ENCODE data around the gene CAP1. TPM values are rescaled to one million over a fixed set of nuclear protein-coding genes. Genes with fewer than 3 reads are reported as not detected.

Gene CAP1, protein sequence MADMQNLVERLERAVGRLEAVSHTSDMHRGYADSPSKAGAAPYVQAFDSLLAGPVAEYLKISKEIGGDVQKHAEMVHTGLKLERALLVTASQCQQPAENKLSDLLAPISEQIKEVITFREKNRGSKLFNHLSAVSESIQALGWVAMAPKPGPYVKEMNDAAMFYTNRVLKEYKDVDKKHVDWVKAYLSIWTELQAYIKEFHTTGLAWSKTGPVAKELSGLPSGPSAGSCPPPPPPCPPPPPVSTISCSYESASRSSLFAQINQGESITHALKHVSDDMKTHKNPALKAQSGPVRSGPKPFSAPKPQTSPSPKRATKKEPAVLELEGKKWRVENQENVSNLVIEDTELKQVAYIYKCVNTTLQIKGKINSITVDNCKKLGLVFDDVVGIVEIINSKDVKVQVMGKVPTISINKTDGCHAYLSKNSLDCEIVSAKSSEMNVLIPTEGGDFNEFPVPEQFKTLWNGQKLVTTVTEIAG
- total RNA-seq (2022; extraction: Qiagen RNA extraction) = 206 to 279 TPM (median 236 TPM) in 5 replicates

DNA sequence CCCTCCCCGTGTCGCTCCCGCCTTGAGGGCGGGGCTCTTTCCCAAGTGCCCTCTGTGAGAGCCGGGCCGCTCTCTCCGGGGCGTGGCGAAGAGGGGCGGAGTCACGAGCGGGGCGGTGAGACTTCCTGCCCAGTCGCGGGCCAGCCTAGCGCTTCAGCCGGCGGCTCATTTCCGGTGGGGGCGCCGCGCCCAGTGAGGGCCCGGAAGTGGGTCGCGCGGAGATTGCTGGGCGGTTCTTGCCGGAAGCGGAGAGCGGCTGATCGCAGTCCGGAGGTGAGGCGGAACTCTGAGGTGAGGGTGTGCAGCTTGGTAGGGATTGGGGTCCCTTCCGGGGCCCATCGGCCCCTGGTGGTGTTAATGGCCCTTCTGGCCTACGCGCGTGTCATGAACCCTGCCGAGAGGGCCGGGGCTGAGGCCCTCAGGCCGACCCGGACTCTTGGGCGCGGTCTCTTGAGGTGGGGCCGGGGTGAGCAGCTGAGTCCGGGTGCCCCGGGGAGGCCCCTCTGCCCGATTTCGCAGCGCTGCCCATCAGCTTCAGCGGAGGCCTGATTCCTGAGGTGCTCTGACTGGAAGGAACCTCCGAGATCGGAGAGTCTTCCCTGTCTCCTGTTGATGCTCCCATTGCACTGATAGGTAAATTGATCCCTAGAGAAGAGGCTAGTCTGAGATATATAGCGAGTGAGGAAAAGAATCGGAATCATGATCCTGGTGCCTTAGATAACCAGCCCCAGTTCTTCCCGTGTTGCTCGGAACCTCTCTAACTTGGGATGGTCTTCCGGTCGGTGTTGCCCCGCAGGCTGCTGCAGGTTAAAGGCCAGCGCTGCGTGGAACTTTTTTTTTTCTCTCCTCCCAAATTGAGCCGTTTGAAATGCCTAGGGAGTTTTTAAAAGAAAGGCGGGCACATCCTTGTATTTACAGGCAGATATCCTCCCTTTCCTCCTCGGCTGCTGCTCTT lies at the start of gene CAP1:
TSS of gene CAP1 (plus strand) at position 219 of the 955 bp plus-strand sequence. CDS start 18,618 bp downstream, outside the sequence.

DNA sequence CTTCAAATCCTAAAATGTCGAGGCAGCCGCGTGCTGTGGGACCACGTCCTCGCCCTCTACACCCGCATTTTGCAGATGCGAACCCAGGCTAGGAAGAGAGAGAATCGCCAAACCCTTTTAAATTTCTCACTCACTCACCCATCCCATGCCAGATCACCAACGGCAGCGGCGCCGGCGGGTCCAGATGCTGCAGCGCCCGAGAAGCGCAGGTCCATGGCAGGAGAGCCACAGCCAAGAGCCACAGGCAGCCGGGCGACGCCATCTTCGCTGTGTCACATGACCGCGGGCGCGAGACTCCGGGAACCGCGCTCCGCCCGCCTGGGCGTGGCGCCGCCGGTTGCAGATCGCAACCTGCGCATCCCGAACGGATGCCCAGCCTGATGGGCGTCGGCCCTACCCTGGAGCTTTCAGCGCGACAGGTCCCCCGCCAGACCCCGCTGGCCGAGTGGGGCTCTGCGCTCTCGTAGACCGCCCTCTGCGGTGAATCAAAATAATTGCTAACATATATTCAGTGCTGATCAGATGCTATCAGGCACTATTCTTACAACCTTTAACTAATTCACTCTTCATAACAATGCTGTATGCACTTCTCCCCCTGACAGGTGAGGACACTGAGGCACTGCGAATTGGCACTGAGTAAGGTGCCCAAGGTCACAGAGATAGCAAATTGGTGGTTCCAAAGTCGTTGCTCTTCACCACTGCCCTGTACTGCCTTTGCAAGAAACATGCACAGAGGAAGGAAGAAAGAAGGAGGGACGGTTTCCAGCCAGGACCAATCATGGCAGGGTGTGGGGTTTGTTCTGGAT lies 56.7 kb downstream of the CAP1 start, which contains the start of gene PPT1:
TSS of gene PPT1 (minus strand) at position 276 of the 806 bp plus-strand sequence. CDS start at position 262, 14 bp downstream.

Other genes with a start within 250 kb of the CAP1 start
- gene TRIT1, start 157.2 kb upstream of the CAP1 start, total RNA-seq (2022; extraction: Qiagen RNA extraction) = 13.1 to 16.9 TPM (median 16.3 TPM) in 5 replicates
- 1.1 to 1.4 TPM (median 1.3 TPM) in 5 replicates for gene MYCL, start 138.8 kb upstream of the CAP1 start, total RNA-seq (2022; extraction: Qiagen RNA extraction)
- gene MFSD2A, start 85.6 kb upstream of the CAP1 start, total RNA-seq (2022; extraction: Qiagen RNA extraction) = 6.1 to 7.6 TPM (median 6.9 TPM) in 5 replicates
- gene PPT1, start 56.5 kb downstream of the CAP1 start, total RNA-seq (2022; extraction: Qiagen RNA extraction) = 57.8 to 77.2 TPM (median 65.5 TPM) in 5 replicates
- 4.9 to 6.0 TPM (median 5.7 TPM) in 5 replicates for gene RLF, start 120.7 kb downstream of the CAP1 start, total RNA-seq (2022; extraction: Qiagen RNA extraction)
- gene TMCO2, start 207.2 kb downstream of the CAP1 start, total RNA-seq (2022; extraction: Qiagen RNA extraction) = not detected in 5 replicates
- gene ZMPSTE24, start 217.5 kb downstream of the CAP1 start, total RNA-seq (2022; extraction: Qiagen RNA extraction) = 35.7 to 38.8 TPM (median 37.6 TPM) in 5 replicates